GM23338 (cell line): ENCODE results near the gene TBC1D5. TPM values are rescaled to one million over a fixed set of nuclear protein-coding genes. Genes with fewer than 3 reads are reported as not detected.
"Not testable (repeated sequence)": the region's sequence is repeated elsewhere in the genome, so short reads cannot be mapped to it uniquely, and the experiment has no call there.

ENCODE experiments used
- ATAC-seq: fragments of 200-7000 bp; cut with Tn5 transposase; 3 replicates; pipeline ENCODE4 v1.9.1; 2020
- DNase-seq: peaks from one replicate; pipeline ENCODE4 v3.0.0-alpha.2; 2015; ENCODE audit warnings: low spot score
- H2AFZ ChIP-seq: fragments of 200-600 bp; sonication (generic); 2 replicates; pipeline ENCODE4 v1.8.0; 2016; ENCODE audit warnings: antibody characterized with exemption, mild to moderate bottlenecking, moderate library complexity
- H3F3A ChIP-seq: fragments of 200-600 bp; sonication (generic); replicated peaks from 2 replicates; pipeline ENCODE4 v1.8.0; 2017; ENCODE audit warnings: antibody characterized with exemption, mixed run types, low read depth
- H3K27ac ChIP-seq: fragments of 200-600 bp; sonication (generic); 2 replicates; pipeline ENCODE4 v1.6.1; 2016; ENCODE audit warnings: low read depth
- H3K27me3 ChIP-seq: fragments of 200-600 bp; sonication (generic); 2 replicates; pipeline ENCODE4 v1.8.0; 2016; ENCODE audit warnings: mild to moderate bottlenecking, mixed run types, moderate library complexity; ENCODE audit not compliant: insufficient read depth
- H3K36me3 ChIP-seq: fragments of 200-600 bp; sonication (generic); 2 replicates; pipeline ENCODE4 v1.8.0; 2016; ENCODE audit warnings: mild to moderate bottlenecking; ENCODE audit not compliant: insufficient read depth
- H3K4me1 ChIP-seq: fragments of 200-600 bp; sonication (generic); 2 replicates; pipeline ENCODE4 v1.8.0; 2016; ENCODE audit warnings: mild to moderate bottlenecking, moderate library complexity; ENCODE audit not compliant: insufficient read depth
- H3K4me2 ChIP-seq: fragments of 200-600 bp; sonication (generic); 2 replicates; pipeline ENCODE4 v1.7.1; 2017; ENCODE audit warnings: mixed run types
- H3K4me3 ChIP-seq: fragments of 200-600 bp; sonication (generic); 2 replicates; pipeline ENCODE4 v1.6.1; 2016; ENCODE audit warnings: mixed run types
- H3K79me2 ChIP-seq: fragments of 200-600 bp; sonication (generic); replicated peaks from 2 replicates; pipeline ENCODE4 v1.8.0; 2017; ENCODE audit warnings: mild to moderate bottlenecking; ENCODE audit not compliant: insufficient read depth
- H3K9me2 ChIP-seq: fragments of 200-600 bp; sonication (generic); 2 replicates; pipeline ENCODE4 v1.8.0; 2017; ENCODE audit not compliant: insufficient read depth
- H4K20me1 ChIP-seq: fragments of 200-600 bp; sonication (generic); replicated peaks from 2 replicates; pipeline ENCODE4 v1.8.0; 2017; ENCODE audit warnings: mild to moderate bottlenecking; ENCODE audit not compliant: insufficient read depth
- H3K27ac Mint-ChIP-seq: 2 replicates; pipeline ENCODE4 v1.8.0; 2020; ENCODE audit warnings: inconsistent platforms, mild to moderate bottlenecking, moderate library complexity, mixed read lengths
- H3K27me3 Mint-ChIP-seq: 3 replicates; pipeline ENCODE4 v1.8.0; 2022; ENCODE audit warnings: low read depth, mild to moderate bottlenecking, moderate library complexity, mixed read lengths, inconsistent platforms; ENCODE audit not compliant: insufficient read depth, poor library complexity
- H3K36me3 Mint-ChIP-seq: 3 replicates; pipeline ENCODE4 v1.8.0; 2021; ENCODE audit warnings: low read depth, mild to moderate bottlenecking, inconsistent platforms, moderate library complexity, mixed read lengths
- H3K4me1 Mint-ChIP-seq: 3 replicates; pipeline ENCODE4 v1.8.0; 2020; ENCODE audit warnings: mild to moderate bottlenecking, inconsistent platforms, mixed read lengths
- H3K4me3 Mint-ChIP-seq: 3 replicates; pipeline ENCODE4 v1.8.0; 2021; ENCODE audit warnings: moderate library complexity, mild to moderate bottlenecking, inconsistent platforms, mixed read lengths
- H3K9me3 Mint-ChIP-seq: 3 replicates; pipeline ENCODE4 v1.8.0; 2020; ENCODE audit warnings: moderate library complexity, mild to moderate bottlenecking, inconsistent platforms, mixed read lengths
- ETS1 ChIP-seq: IDR thresholded peaks from 2 replicates; pipeline ENCODE4 v1.6.1; 2016; ENCODE audit warnings: antibody characterized with exemption
- EZH2 ChIP-seq: fragments of 200-600 bp; sonication (generic); IDR thresholded peaks from one replicate; pipeline ENCODE4 v1.8.0; 2017; ENCODE audit warnings: antibody characterized with exemption, mild to moderate bottlenecking, low read depth; ENCODE audit not compliant: unreplicated experiment
- EZH2phosphoT487 ChIP-seq: fragments of 200-600 bp; sonication (generic); IDR thresholded peaks from one replicate; pipeline ENCODE4 v1.8.1; 2018; ENCODE audit warnings: antibody characterized with exemption; ENCODE audit not compliant: unreplicated experiment
- NANOG ChIP-seq: IDR thresholded peaks from 2 replicates; pipeline ENCODE4 v1.6.1; 2016; ENCODE audit warnings: antibody characterized with exemption, borderline replicate concordance
- POLR2AphosphoS5 ChIP-seq: IDR thresholded peaks from 2 replicates; pipeline ENCODE4 v1.6.1; 2016; ENCODE audit warnings: antibody characterized with exemption, low read depth
- REST ChIP-seq: IDR thresholded peaks from one replicate; pipeline ENCODE4 v1.6.1; 2018; ENCODE audit warnings: antibody characterized with exemption; ENCODE audit not compliant: unreplicated experiment
- STAT1 ChIP-seq: IDR thresholded peaks from one replicate; pipeline ENCODE4 v1.6.1; 2016; ENCODE audit warnings: antibody characterized with exemption; ENCODE audit not compliant: unreplicated experiment
- ZNF114 ChIP-seq: fragments of 250-450 bp; sonication (Bioruptor Pico); IDR thresholded peaks from 2 replicates; pipeline ENCODE4 v1.5.0; 2020; ENCODE audit warnings: mild to moderate bottlenecking, moderate library complexity
- ZNF331 ChIP-seq: fragments of 250-450 bp; sonication (Bioruptor Pico); IDR thresholded peaks from 2 replicates; pipeline ENCODE4 v1.5.0; 2020; ENCODE audit warnings: low read depth, mild to moderate bottlenecking, moderate library complexity
- polyA plus RNA-seq: library from polyadenylated mRNA; unstranded; fragments of >200 nt; fragmentation: Nextera tagmentation; extraction: Ambion mirVana; gene quantifications from 2 replicates; pipeline ENCODE4 v1.2.1, GENCODE V29; 2016
- total RNA-seq: library from RNA; depleted of rRNA; stranded (reverse); fragments of >200 nt; shearing (Covaris generic); gene quantifications from 2 replicates; pipeline ENCODE4 v1.2.3, GENCODE V29; 2014
- TF ChIP-seq, protein P1 (sequence below), 2 experiments: fragments of 200-600 bp in 1 of 2; sonication (generic) in 1 of 2; conservative IDR thresholded peaks; 2 replicates each; pipeline versions ENCODE4 v1.5.1 to v1.6.1; 2016 to 2017; ENCODE audit warnings: antibody characterized with exemption in 2 of 2, low read depth in 2 of 2, mild to moderate bottlenecking in 2 of 2, moderate library complexity in 1 of 2

TBC1D5 gene
- total and polyA plus RNA-seq, 2 experiments from 2014 or later: 21.8 to 48.1 TPM

GRCh38 chr3:17639257-17639656 lies 103.2 kb downstream of the TBC1D5 start (continued):
- TF ChIP-seq, protein P1, sequence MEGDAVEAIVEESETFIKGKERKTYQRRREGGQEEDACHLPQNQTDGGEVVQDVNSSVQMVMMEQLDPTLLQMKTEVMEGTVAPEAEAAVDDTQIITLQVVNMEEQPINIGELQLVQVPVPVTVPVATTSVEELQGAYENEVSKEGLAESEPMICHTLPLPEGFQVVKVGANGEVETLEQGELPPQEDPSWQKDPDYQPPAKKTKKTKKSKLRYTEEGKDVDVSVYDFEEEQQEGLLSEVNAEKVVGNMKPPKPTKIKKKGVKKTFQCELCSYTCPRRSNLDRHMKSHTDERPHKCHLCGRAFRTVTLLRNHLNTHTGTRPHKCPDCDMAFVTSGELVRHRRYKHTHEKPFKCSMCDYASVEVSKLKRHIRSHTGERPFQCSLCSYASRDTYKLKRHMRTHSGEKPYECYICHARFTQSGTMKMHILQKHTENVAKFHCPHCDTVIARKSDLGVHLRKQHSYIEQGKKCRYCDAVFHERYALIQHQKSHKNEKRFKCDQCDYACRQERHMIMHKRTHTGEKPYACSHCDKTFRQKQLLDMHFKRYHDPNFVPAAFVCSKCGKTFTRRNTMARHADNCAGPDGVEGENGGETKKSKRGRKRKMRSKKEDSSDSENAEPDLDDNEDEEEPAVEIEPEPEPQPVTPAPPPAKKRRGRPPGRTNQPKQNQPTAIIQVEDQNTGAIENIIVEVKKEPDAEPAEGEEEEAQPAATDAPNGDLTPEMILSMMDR (conservative IDR thresholded peaks at IDR 0.05; ENCODE audit: low read depth in 2 of 2): no peak
- no peak for TF ChIP-seq ZNF331 (CRISPR knock-in tag)
- no peak for TF ChIP-seq EZH2

DNA sequence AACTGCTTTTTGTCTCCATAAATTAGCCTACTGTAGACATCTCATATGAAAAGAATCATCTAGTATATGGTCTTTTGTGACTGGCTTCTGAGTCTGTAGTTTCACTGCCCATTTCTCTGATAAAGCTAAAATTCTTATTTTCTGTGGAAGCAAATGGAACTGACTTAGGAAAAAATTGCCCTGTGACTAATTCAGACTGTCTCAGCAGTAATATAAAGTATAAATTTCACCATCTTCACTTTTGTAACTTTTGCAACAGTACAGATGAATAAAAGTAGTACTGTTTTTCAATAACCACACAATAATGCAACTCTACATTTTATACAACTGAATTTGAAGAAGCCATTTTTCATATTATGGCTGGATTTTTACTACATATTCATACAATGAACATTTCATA lies 104.1 kb downstream of the TBC1D5 start:
- Histone ChIP-seq H3K27ac (no peak overlapping the region), H3K4me1 (no peaks in the 10 kb centered on the region; the same call in 1 of the 2 replicates), H3F3A (no peaks in the 10 kb centered on the region), H3K9me2 (no peaks in the 10 kb centered on the region), H3K27me3 (no peaks in the 10 kb centered on the region), H3K79me2 (peaks cover 4% of the 10 kb centered on the region; the same call in 1 of the 2 replicates), H3K36me3 (no peaks in the 10 kb centered on the region), H4K20me1 (0 out of 2 replicates have a peak, but pooled peaks cover 4% of the 10 kb centered on the region), H2AFZ (no peak overlapping the region), H3K4me2 (no peak overlapping the region), H3K4me3 (no peak overlapping the region)
- no peaks in the 10 kb centered on the region for H3K27me3 Mint-ChIP-seq
- no peaks in the 10 kb centered on the region for H3K9me3 Mint-ChIP-seq
- DNase-seq (no peak), ATAC-seq (no peak)
- TF ChIP-seq STAT1 (no peak), ZNF331 (CRISPR knock-in tag) (no peak), EZH2phosphoT487 (no peak), NANOG (no peak), POLR2AphosphoS5 (no peak), EZH2 (no peak), ZNF114 (CRISPR knock-in tag) (no peak), ETS1 (no peak), REST (no peak)
- TF ChIP-seq, protein P1 (conservative IDR thresholded peaks at IDR 0.05; ENCODE audit: low read depth in 2 of 2): no peak
- no peaks in the 10 kb centered on the region for H3K36me3 Mint-ChIP-seq
- no peak overlapping the region for H3K4me3 Mint-ChIP-seq
- H3K27ac Mint-ChIP-seq: no peak overlapping the region
- peaks cover 11% of the 10 kb centered on the region for H3K4me1 Mint-ChIP-seq

- H3F3A ChIP-seq, H3K4me1 Mint-ChIP-seq, DNase-seq, H3K9me2 ChIP-seq, H3K27ac Mint-ChIP-seq, H3K79me2 ChIP-seq, H3K4me3 Mint-ChIP-seq, H3K4me3 ChIP-seq, H3K4me1 ChIP-seq, H3K27me3 Mint-ChIP-seq, H3K4me2 ChIP-seq, H3K36me3 Mint-ChIP-seq, H2AFZ ChIP-seq, H4K20me1 ChIP-seq, H3K27ac ChIP-seq, H3K9me3 Mint-ChIP-seq, H3K27me3 ChIP-seq, ATAC-seq, H3K36me3 ChIP-seq: not testable (repeated sequence)
These were observed 106.8 kb downstream of the TBC1D5 start for GRCh38 chr3:17635675-17636074.
